ENCODE measurements around the gene REP15.

Gene REP15

GRCh38 chr12:27696293-27696652 lies at the start of gene REP15:
TSS of gene REP15 (plus strand) at chr12:27696447. CDS start at chr12:27696563, 116 bp downstream.
- no peak for DNase-seq
- no peak for TF ChIP-seq EZH2phosphoT487 (IDR thresholded peaks at IDR 0.05; ENCODE audit: low read length)
- no peak for TF ChIP-seq EZH2 (optimal IDR thresholded peaks at IDR 0.05; ENCODE audit: low read depth, low read length)
- no peak for TF ChIP-seq CTCF (IDR thresholded peaks at IDR 0.05; ENCODE audit: low read length)
- no peak within 1 kb of the TSS for H3K4me2 ChIP-seq (ENCODE audit: low read depth, low read length)
- no peak within 1 kb of the TSS for H3K27ac ChIP-seq (ENCODE audit: low read length)
- H2AFZ ChIP-seq (ENCODE audit: low read length), result no peak within 1 kb of the TSS
- no peaks in the 10 kb centered on the region for H3K36me3 ChIP-seq (replicated peaks; ENCODE audit: insufficient read depth, low read length)
- H3K79me2 ChIP-seq (ENCODE audit: low read length), result no peaks in the 10 kb centered on the region
- H3K9me2 ChIP-seq (replicated peaks; ENCODE audit: insufficient read depth, low read length), result no peaks in the 10 kb centered on the region
- H4K20me1 ChIP-seq (ENCODE audit: insufficient read depth, low read length), result no peaks in the 10 kb centered on the region
- H3K27me3 ChIP-seq (replicated peaks; ENCODE audit: insufficient read depth, low read length), result no peaks in the 10 kb centered on the region
- no peak within 1 kb of the TSS for H3K9ac ChIP-seq (ENCODE audit: low read length)
- no peaks in the 10 kb centered on the region for H3K4me1 ChIP-seq (ENCODE audit: low read length)
- H3K4me3 ChIP-seq (ENCODE audit: low read length), result no peak within 1 kb of the TSS
- H3F3A ChIP-seq (ENCODE audit: insufficient read depth, low read length), result no peaks in the 10 kb centered on the region
- no peaks in the 10 kb centered on the region for H3K9me3 ChIP-seq (replicated peaks; ENCODE audit: insufficient read depth, low read length)

- no peak for DNase-seq
- no peak overlapping the region for H3K4me2 ChIP-seq (ENCODE audit: low read depth, low read length)
Measured at GRCh38 chr12:27650011-27650410, 46.2 kb upstream of the REP15 start.

GRCh38 chr12:27651201-27651600 lies 45.0 kb upstream of the REP15 start:
- H3K4me2 ChIP-seq (ENCODE audit: low read depth, low read length), result no peak overlapping the region
- H3K79me2 ChIP-seq (ENCODE audit: low read length), result no peaks in the 10 kb centered on the region
- H3K9me3 ChIP-seq (replicated peaks; ENCODE audit: insufficient read depth, low read length), result no peaks in the 10 kb centered on the region
- H3K9me2 ChIP-seq (replicated peaks; ENCODE audit: insufficient read depth, low read length), result no peaks in the 10 kb centered on the region
- DNase-seq, result no peak
- H3K9ac ChIP-seq (ENCODE audit: low read length), result no peak overlapping the region
- H3K27me3 ChIP-seq (replicated peaks; ENCODE audit: insufficient read depth, low read length), result no peaks in the 10 kb centered on the region
- no peak overlapping the region for H2AFZ ChIP-seq (ENCODE audit: low read length)
- H3K4me3 ChIP-seq (ENCODE audit: low read length), result no peak overlapping the region
- no peak for TF ChIP-seq EZH2 (optimal IDR thresholded peaks at IDR 0.05; ENCODE audit: low read depth, low read length)
- no peak for TF ChIP-seq EZH2phosphoT487 (IDR thresholded peaks at IDR 0.05; ENCODE audit: low read length)
- TF ChIP-seq CTCF (IDR thresholded peaks at IDR 0.05; ENCODE audit: low read length), result no peak
- H3F3A ChIP-seq (ENCODE audit: insufficient read depth, low read length), result peaks cover 3% of the 10 kb centered on the region; the same call in 1 of the 2 replicates
- no peaks in the 10 kb centered on the region for H3K4me1 ChIP-seq (ENCODE audit: low read length)
- no peaks in the 10 kb centered on the region for H4K20me1 ChIP-seq (ENCODE audit: insufficient read depth, low read length)
- H3K36me3 ChIP-seq (replicated peaks; ENCODE audit: insufficient read depth, low read length), result no peaks in the 10 kb centered on the region
- H3K27ac ChIP-seq (ENCODE audit: low read length), result no peak overlapping the region

More at GRCh38 chr12:27650011-27650410, 46.2 kb upstream of the REP15 start:
- Histone ChIP-seq H3K27ac (ENCODE audit: low read length) (no peak overlapping the region), H3K27me3 (replicated peaks; ENCODE audit: insufficient read depth, low read length) (no peaks in the 10 kb centered on the region), H3K9ac (ENCODE audit: low read length) (no peak overlapping the region), H3K4me3 (ENCODE audit: low read length) (no peak overlapping the region), H3F3A (ENCODE audit: insufficient read depth, low read length) (peaks cover 3% of the 10 kb centered on the region; the same call in 1 of the 2 replicates), H3K79me2 (ENCODE audit: low read length) (no peaks in the 10 kb centered on the region), H3K9me3 (replicated peaks; ENCODE audit: insufficient read depth, low read length) (no peaks in the 10 kb centered on the region), H3K36me3 (replicated peaks; ENCODE audit: insufficient read depth, low read length) (no peaks in the 10 kb centered on the region), H2AFZ (ENCODE audit: low read length) (no peak overlapping the region), H4K20me1 (ENCODE audit: insufficient read depth, low read length) (no peaks in the 10 kb centered on the region), H3K4me1 (ENCODE audit: low read length) (no peaks in the 10 kb centered on the region), H3K9me2 (replicated peaks; ENCODE audit: insufficient read depth, low read length) (no peaks in the 10 kb centered on the region)
- TF ChIP-seq EZH2phosphoT487 (IDR thresholded peaks at IDR 0.05; ENCODE audit: low read length) (no peak), EZH2 (optimal IDR thresholded peaks at IDR 0.05; ENCODE audit: low read depth, low read length) (no peak), CTCF (IDR thresholded peaks at IDR 0.05; ENCODE audit: low read length) (no peak)

Data from MM.1S (cell line).